Posterior cingulate gyrus (tissue), 11 donors: ENCODE results near the gene SNCAIP.
"Not testable (repeated sequence)": the region's sequence is repeated elsewhere in the genome, so short reads cannot be mapped to it uniquely, and the experiment has no call there.

Source experiments
- DNase-seq, 10 donors: peaks; one replicate each; pipeline versions ENCODE4 v3.0.0 to v3.0.0-alpha.2; 2020 to 2021; ENCODE audit warnings: mixed read lengths in 3 of 10
- intact Hi-C: fragments of 100-400 bp; cut with DNase I; formaldehyde crosslinking; loops from one replicate; pipeline ENCODE4 v1.15.1; 2023

SNCAIP gene

GRCh38 chr5:122353361-122353760, 41.3 kb downstream of the SNCAIP start:
- DNase-seq, intact Hi-C loops: not testable (repeated sequence)

GRCh38 chr5:122354293-122354692, 42.3 kb downstream of the SNCAIP start:
- DNase-seq: peak in 1 of 10 donors; percentile 7
- intact Hi-C loops: no loop called here

- no peak for DNase-seq
- intact Hi-C loops: no loop called here
These were observed 43.3 kb downstream of the SNCAIP start for GRCh38 chr5:122355324-122355723.

- intact Hi-C loops: no loop called here
- no peak for DNase-seq
These were observed 44.8 kb downstream of the SNCAIP start for GRCh38 chr5:122356855-122357254.

- DNase-seq: no peak
- intact Hi-C loops: no loop called here
These were observed 46.4 kb downstream of the SNCAIP start for GRCh38 chr5:122358372-122358979.

GRCh38 chr5:122362361-122362760, 50.3 kb downstream of the SNCAIP start:
- intact Hi-C loops: no loop called here
- no peak for DNase-seq

- no peak for DNase-seq
- intact Hi-C loops: no loop called here
These were observed 51.6 kb downstream of the SNCAIP start for GRCh38 chr5:122363623-122364022.

GRCh38 chr5:122366501-122366900, 54.5 kb downstream of the SNCAIP start:
- DNase-seq: no peak
- intact Hi-C loops: no loop called here

GRCh38 chr5:122367456-122367855, 55.4 kb downstream of the SNCAIP start:
- intact Hi-C loops: no loop called here
- DNase-seq: no peak

- intact Hi-C loops: no loop called here
- DNase-seq: no peak
These were observed 56.6 kb downstream of the SNCAIP start for GRCh38 chr5:122368510-122369251.

GRCh38 chr5:122369253-122369815, 57.3 kb downstream of the SNCAIP start:
- DNase-seq: no peak

GRCh38 chr5:122371511-122372151, 59.6 kb downstream of the SNCAIP start:
- intact Hi-C loops: no loop called here
- no peak for DNase-seq

More at GRCh38 chr5:122369253-122369815, 57.3 kb downstream of the SNCAIP start:
- intact Hi-C loops: no loop called here

- intact Hi-C loops: no loop called here
- no peak for DNase-seq
These were observed 62.1 kb downstream of the SNCAIP start for GRCh38 chr5:122374110-122374509.

GRCh38 chr5:122375801-122376200, 63.8 kb downstream of the SNCAIP start:
- intact Hi-C loops: no loop called here

GRCh38 chr5:122376250-122376649, 64.2 kb downstream of the SNCAIP start:
- no peak for DNase-seq
- intact Hi-C loops: no loop called here

More at GRCh38 chr5:122375801-122376200, 63.8 kb downstream of the SNCAIP start:
- no peak for DNase-seq

GRCh38 chr5:122377026-122377425, 65.0 kb downstream of the SNCAIP start:
- no peak for DNase-seq

GRCh38 chr5:122382938-122383337, 70.9 kb downstream of the SNCAIP start:
- intact Hi-C loops: not testable (repeated sequence)
- DNase-seq: peak in 1 of 10 donors; percentile 52

More at GRCh38 chr5:122377026-122377425, 65.0 kb downstream of the SNCAIP start:
- intact Hi-C loops: no loop called here

GRCh38 chr5:122384739-122385235, 72.8 kb downstream of the SNCAIP start:
- DNase-seq: no peak
- intact Hi-C loops: no loop called here

- intact Hi-C loops: no loop called here
- no peak for DNase-seq
These were observed 73.2 kb downstream of the SNCAIP start for GRCh38 chr5:122385286-122385685.

- no peak for DNase-seq
These were observed 73.8 kb downstream of the SNCAIP start for GRCh38 chr5:122385808-122386207.

GRCh38 chr5:122390154-122390553, 78.1 kb downstream of the SNCAIP start:
- DNase-seq: no peak
- intact Hi-C loops: no loop called here

More at GRCh38 chr5:122385808-122386207, 73.8 kb downstream of the SNCAIP start:
- intact Hi-C loops: no loop called here
